ENCODE results near the gene SETD1A.

GRCh38 chr16:30980023-30980371, 22.4 kb downstream of the SETD1A start:
- TF ChIP-seq CTCF (IDR thresholded peaks at IDR 0.05): no peak
- no peak for TF ChIP-seq POLR2A (IDR thresholded peaks at IDR 0.05)

All from right lobe of liver (tissue), 4 donors.